K562 (cell line): Measurements from ENCODE around the gene LCN15. TPM values are rescaled to one million over a fixed set of nuclear protein-coding genes. Genes with fewer than 3 reads are reported as not detected.

ENCODE experiments used
- ATAC-seq: fragments of 200-7000 bp; cut with Tn5 transposase; 3 replicates; pipeline ENCODE4 v1.9.1; 2020; ENCODE audit warnings: moderate library complexity
- BruUV-seq: library from RNA; stranded (reverse); fragments of 400-500 nt; replicated peaks from 2 replicates; lab custom pipeline; 2021; lab: Mats Ljungman, UMichigan
- CTCF ChIA-PET: fragments of 300-600 bp; formaldehyde crosslinking; extraction: SDS; loops from one replicate; lab custom pipeline; 2021; ENCODE audit warnings: low intra/inter-chr PET ratio; lab: Yijun Ruan, JAX
- POLR2A ChIA-PET: fragments of 300-600, 350-650 bp; sonication (Branson Sonifier 250); formaldehyde crosslinking; extraction: SDS; loops from one replicate; lab custom pipeline; 2021; ENCODE audit warnings: antibody characterized with exemption, inconsistent platforms; lab: Yijun Ruan, JAX
- DNase-seq, 4 experiments: peaks; one replicate each; pipeline versions ENCODE4 v3.0.0 to v3.0.0-alpha.2; 2011 to 2018; ENCODE audit warnings: low spot score in 3 of 4, mixed read lengths in 3 of 4; ENCODE audit errors: extremely low read depth in 1 of 4
- FAIRE-seq: peaks from 2 replicates; lab custom pipeline; 2011; peaks lifted over from hg19 to GRCh38; lab: Jason Lieb, UNC
- H2AFZ ChIP-seq: 2 replicates; pipeline ENCODE4 v1.6.0; 2011; ENCODE audit warnings: low read depth, low read length, control low read depth, inconsistent platforms
- H3K27ac ChIP-seq: fragments of 200-600 bp; 3 replicates; pipeline ENCODE4 v1.8.0; 2011; ENCODE audit warnings: low read depth, mild to moderate bottlenecking, control low read depth, inconsistent platforms, low read length, moderate library complexity, mixed read lengths; ENCODE audit errors: extremely low read depth
- H3K27me3 ChIP-seq, 2 experiments: fragments of 300-600 bp in 1 of 2; 2 replicates in 1 of 2; 3 replicates in 1 of 2; pipeline versions ENCODE4 v1.6.0 to v1.8.0; 2011; ENCODE audit warnings: inconsistent platforms in 2 of 2, low read length in 2 of 2, mild to moderate bottlenecking in 1 of 2, mixed read lengths in 1 of 2, moderate library complexity in 1 of 2; ENCODE audit not compliant: control insufficient read depth in 2 of 2, insufficient read depth in 2 of 2
- H3K36me3 ChIP-seq: fragments of 300-600 bp; 3 replicates; pipeline ENCODE4 v1.8.0; 2011; ENCODE audit warnings: mild to moderate bottlenecking, low read length, inconsistent platforms; ENCODE audit not compliant: control insufficient read depth, insufficient read depth
- H3K4me1 ChIP-seq, 2 experiments: fragments of 200-600 bp in 1 of 2; replicated peaks in 1 of 2; 2 replicates in 1 of 2; 3 replicates in 1 of 2; pipeline versions ENCODE4 v1.5.1 to v1.8.0; 2011; ENCODE audit warnings: inconsistent platforms in 2 of 2, low read length in 2 of 2, mild to moderate bottlenecking in 1 of 2, mixed read lengths in 1 of 2, moderate library complexity in 1 of 2; ENCODE audit not compliant: control insufficient read depth in 2 of 2, insufficient read depth in 2 of 2
- H3K4me2 ChIP-seq: 2 replicates; pipeline ENCODE4 v1.6.1; 2011; ENCODE audit warnings: low read length, control low read depth, inconsistent platforms, mixed read lengths; ENCODE audit not compliant: insufficient read depth
- H3K4me3 ChIP-seq: fragments of 200-600 bp; sonication (generic), shearing (Covaris generic); 2 replicates; pipeline ENCODE4 v1.5.1; 2016; ENCODE audit warnings: control low read depth, inconsistent platforms
- H3K79me2 ChIP-seq: fragments of 200-600 bp; 3 replicates; pipeline ENCODE4 v1.8.0; 2011; ENCODE audit warnings: low read length, inconsistent platforms; ENCODE audit not compliant: control insufficient read depth, insufficient read depth
- H3K9ac ChIP-seq, 2 experiments: 2 replicates each; pipeline versions ENCODE4 v1.6.0 to v1.6.1; 2011; ENCODE audit warnings: low read depth in 2 of 2, low read length in 2 of 2, control low read depth in 1 of 2, inconsistent platforms in 1 of 2, mild to moderate bottlenecking in 1 of 2, mixed read lengths in 1 of 2; ENCODE audit not compliant: insufficient read depth in 1 of 2
- H3K9me1 ChIP-seq: one replicate; pipeline ENCODE4 v1.6.0; 2011; ENCODE audit warnings: inconsistent platforms, mild to moderate bottlenecking, low read length, moderate library complexity; ENCODE audit not compliant: control insufficient read depth, insufficient read depth
- H3K9me3 ChIP-seq: replicated peaks from 2 replicates; pipeline ENCODE4 v1.5.1; 2011; ENCODE audit warnings: low read depth, low read length, inconsistent platforms; ENCODE audit not compliant: control insufficient read depth, insufficient read depth
- H4K20me1 ChIP-seq: replicated peaks from 2 replicates; pipeline ENCODE4 v1.6.1; 2011; ENCODE audit warnings: low read length, inconsistent platforms, mixed read lengths; ENCODE audit not compliant: control insufficient read depth, insufficient read depth
- SUPT5H ChIP-seq: fragments of 450-650 bp; IDR thresholded peaks from 2 replicates; pipeline ENCODE4 v1.6.1; 2016
- ZNF239 ChIP-seq: fragments of 250-450 bp; sonication (Bioruptor Pico); IDR thresholded peaks from 2 replicates; pipeline ENCODE4 v1.4.0; 2020; ENCODE audit warnings: mild to moderate bottlenecking
- WGBS: fragments of 100-300 bp; shearing (Covaris generic); methylation state at CpG from one replicate; pipeline ENCODE4 v1.1.6; 2016; ENCODE audit warnings: low coverage, mixed read lengths; ENCODE audit not compliant: insufficient coverage; ENCODE audit errors: missing lambda C conversion rate; 5-methylcytosine and 5-hydroxymethylcytosine counted together
- in situ Hi-C: fragments of 300-500 bp; cut with MboI; formaldehyde crosslinking; loops from 4 replicates; pipeline ENCODE4 v1.15.0; 2018; ENCODE audit warnings: inconsistent platforms, mixed read lengths
- intact Hi-C: fragments of 100-400 bp; cut with micrococcal nuclease; formaldehyde crosslinking; loops from 2 replicates; pipeline ENCODE4 v1.14.2; 2022
- polyA plus RNA-seq, 8 experiments: library from polyadenylated mRNA; depleted of rRNA in 4 of 8; stranded (reverse) in 5 of 8; unstranded in 3 of 8; fragments of >200 nt; fragmentation: Nextera tagmentation in 2 of 8; fragmentation: Illumina TruSeq in 1 of 8; extraction: Ambion mirVana in 2 of 8; extraction: Trizol in 1 of 8; gene quantifications; 2 replicates each; pipeline versions ENCODE4 v1.2.1 to v1.2.3, GENCODE V29; 2011 to 2014; ENCODE audit warnings: inconsistent platforms in 1 of 8, missing spikeins in 1 of 8
- total RNA-seq, 7 experiments: library from RNA; depleted of rRNA in 6 of 7; stranded (reverse); fragments of >200 nt in 6 of 7; fragmentation: Illumina TruSeq in 2 of 7; extraction: Trizol in 2 of 7; gene quantifications; 2 replicates each; pipeline versions ENCODE4 v1.2.1 to v1.2.3, GENCODE V29; 2011 to 2021; ENCODE audit warnings: low replicate concordance in 1 of 7
- TF ChIP-seq, protein P1 (sequence below): sonication (generic); formaldehyde crosslinking; IDR thresholded peaks from 2 replicates; pipeline ENCODE4 v1.8.1; 2023; ENCODE audit warnings: mild to moderate bottlenecking, missing genetic modification reagents

Gene LCN15
- total and polyA plus RNA-seq, 9 of the 15 experiments (the other 6 are each of a cell fraction or from before 2014, with no cell fraction given) = 0.66 TPM; not detected in 8

DNA sequence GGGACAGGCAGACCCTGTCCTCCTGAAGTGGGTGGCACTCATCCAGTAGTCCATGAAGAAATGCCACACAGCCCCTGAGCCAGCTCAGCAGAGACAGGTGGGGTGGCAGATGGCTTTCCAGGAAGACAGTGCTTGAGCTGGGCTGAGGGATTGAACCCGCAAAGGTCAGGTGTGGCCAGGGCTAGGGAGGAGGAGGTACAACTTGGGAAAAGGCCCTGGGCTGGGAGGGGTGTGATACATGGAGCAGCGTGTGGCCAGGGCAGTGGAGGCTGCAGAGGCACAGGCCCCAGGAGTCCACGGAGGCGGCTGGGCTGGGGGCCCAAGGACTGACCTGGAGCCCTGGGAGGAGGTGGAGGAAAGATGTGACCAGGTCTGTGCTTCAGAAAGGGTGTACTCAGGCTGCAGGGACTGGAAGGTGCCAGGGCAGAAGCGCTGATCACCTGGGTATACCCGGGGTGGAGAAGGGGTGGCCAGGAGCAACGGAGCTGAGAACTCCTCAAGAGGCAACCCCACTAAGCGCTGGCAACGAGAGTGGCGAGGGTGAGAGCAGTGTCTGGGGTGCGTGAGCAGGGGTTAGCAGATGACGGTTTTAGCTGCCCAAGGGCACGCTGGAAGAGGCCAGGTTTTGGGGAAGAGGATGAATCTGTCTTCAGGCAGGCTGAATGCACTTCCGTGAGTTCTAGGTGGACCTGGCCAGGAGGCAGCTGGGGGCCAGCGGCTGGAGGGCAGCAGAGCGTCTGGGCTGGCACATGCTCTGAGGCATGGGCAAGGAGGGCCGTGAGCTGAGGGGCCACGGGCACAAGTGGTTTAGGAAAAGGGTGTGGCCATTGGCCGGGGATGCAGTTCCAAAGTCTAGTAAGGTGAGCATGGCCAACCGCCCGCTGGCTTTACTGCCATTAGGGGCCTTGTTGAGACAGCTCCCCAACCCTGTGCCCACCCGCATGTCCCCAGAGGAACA lies 39.5 kb upstream of the LCN15 start:
- ATAC-seq (no peak), FAIRE-seq (no peak), DNase-seq (no peak)
- 91% methylated on average over 20 of the region's 22 CpGs for WGBS
- Histone ChIP-seq H2AFZ (no peak overlapping the region), H3K9me1 (no peaks in the 10 kb centered on the region), H3K27ac (no peak overlapping the region), H3K4me2 (no peak overlapping the region)
- no peak for TF ChIP-seq ZNF239
- TF ChIP-seq, protein P1, sequence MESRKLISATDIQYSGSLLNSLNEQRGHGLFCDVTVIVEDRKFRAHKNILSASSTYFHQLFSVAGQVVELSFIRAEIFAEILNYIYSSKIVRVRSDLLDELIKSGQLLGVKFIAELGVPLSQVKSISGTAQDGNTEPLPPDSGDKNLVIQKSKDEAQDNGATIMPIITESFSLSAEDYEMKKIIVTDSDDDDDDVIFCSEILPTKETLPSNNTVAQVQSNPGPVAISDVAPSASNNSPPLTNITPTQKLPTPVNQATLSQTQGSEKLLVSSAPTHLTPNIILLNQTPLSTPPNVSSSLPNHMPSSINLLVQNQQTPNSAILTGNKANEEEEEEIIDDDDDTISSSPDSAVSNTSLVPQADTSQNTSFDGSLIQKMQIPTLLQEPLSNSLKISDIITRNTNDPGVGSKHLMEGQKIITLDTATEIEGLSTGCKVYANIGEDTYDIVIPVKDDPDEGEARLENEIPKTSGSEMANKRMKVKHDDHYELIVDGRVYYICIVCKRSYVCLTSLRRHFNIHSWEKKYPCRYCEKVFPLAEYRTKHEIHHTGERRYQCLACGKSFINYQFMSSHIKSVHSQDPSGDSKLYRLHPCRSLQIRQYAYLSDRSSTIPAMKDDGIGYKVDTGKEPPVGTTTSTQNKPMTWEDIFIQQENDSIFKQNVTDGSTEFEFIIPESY (CRISPR knock-in tag) = 0 out of 2 replicates have a peak, but pooled peaks have one; percentile 31
- 0 out of 2 replicates have a peak, but pooled peaks have one; percentile 10 for TF ChIP-seq SUPT5H
- TF ChIP-seq, all 486 proteins: peak for 2
- no peaks in the 10 kb centered on the region for H3K9me3 ChIP-seq
- no TSS peak for BruUV-seq
- H3K79me2 ChIP-seq = peaks cover 25% of the 10 kb centered on the region
- intact Hi-C loops = no loop called here
- POLR2A ChIA-PET = interaction anchor here (0.6 kb wide), 1 partner anchor 800 kb away, joined by 3 read pairs; no protein-coding TSS in a partner anchor
- peaks cover 11% of the 10 kb centered on the region; the same call in 2 of the 3 replicates for H3K36me3 ChIP-seq
- no peaks in the 10 kb centered on the region for H4K20me1 ChIP-seq
- in situ Hi-C loops = no loop called here
- no peak overlapping the region for H3K4me3 ChIP-seq
- H3K27me3 ChIP-seq = no peaks in the 10 kb centered on the region
- H3K4me1 ChIP-seq = peaks cover 23 to 87% of the 10 kb centered on the region in 2 experiments
- CTCF ChIA-PET = no interaction called here
- peak overlapping the region in 1 of 2 experiments; percentile 75; a peak in 2 of 4 replicates for H3K9ac ChIP-seq
